GM06990 (cell line): ENCODE results near the gene OLFM1.

ENCODE experiments used
- DNase-seq: peaks from one replicate; pipeline ENCODE4 v3.0.0-alpha.2; 2011; ENCODE audit not compliant: insufficient read length; ENCODE audit errors: extremely low read depth
- H3K27me3 ChIP-seq: replicated peaks from 2 replicates; pipeline ENCODE4 v1.6.0; 2011; ENCODE audit warnings: low read length; ENCODE audit not compliant: control insufficient read depth, insufficient read depth
- H3K36me3 ChIP-seq: 2 replicates; pipeline ENCODE4 v1.5.1; 2011; ENCODE audit warnings: low read length; ENCODE audit not compliant: control insufficient read depth, insufficient read depth
- H3K4me3 ChIP-seq: replicated peaks from 2 replicates; pipeline ENCODE4 v1.5.1; 2011; ENCODE audit warnings: low read depth, mild to moderate bottlenecking, control low read depth, low read length
- TF ChIP-seq, protein P1 (sequence below): IDR thresholded peaks from 2 replicates; pipeline ENCODE4 v1.5.1; 2011; ENCODE audit warnings: low read length, control low read depth, mild to moderate bottlenecking, inconsistent platforms; ENCODE audit not compliant: insufficient read depth, poor library complexity, severe bottlenecking

The OLFM1 gene

DNA sequence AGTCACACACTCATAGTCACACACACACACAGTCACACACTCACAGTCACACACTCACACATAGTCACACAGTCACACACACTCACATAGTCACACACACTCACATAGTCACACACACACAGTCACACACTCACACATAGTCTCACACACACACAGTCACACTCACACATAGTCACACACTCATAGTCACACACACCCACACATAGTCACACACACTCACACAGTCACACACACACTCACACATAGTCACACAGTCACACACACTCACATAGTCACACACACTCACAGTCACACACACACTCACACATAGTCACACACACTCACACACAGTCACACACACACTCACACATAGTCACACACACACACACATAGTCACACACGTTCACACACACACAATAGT, 4.1 kb downstream of the OLFM1 start:
- Histone ChIP-seq H3K27me3 (no peaks in the 10 kb centered on the region; the same call in 1 of the 2 replicates), H3K4me3 (no peak overlapping the region), H3K36me3 (no peaks in the 10 kb centered on the region)
- TF ChIP-seq, protein P1, sequence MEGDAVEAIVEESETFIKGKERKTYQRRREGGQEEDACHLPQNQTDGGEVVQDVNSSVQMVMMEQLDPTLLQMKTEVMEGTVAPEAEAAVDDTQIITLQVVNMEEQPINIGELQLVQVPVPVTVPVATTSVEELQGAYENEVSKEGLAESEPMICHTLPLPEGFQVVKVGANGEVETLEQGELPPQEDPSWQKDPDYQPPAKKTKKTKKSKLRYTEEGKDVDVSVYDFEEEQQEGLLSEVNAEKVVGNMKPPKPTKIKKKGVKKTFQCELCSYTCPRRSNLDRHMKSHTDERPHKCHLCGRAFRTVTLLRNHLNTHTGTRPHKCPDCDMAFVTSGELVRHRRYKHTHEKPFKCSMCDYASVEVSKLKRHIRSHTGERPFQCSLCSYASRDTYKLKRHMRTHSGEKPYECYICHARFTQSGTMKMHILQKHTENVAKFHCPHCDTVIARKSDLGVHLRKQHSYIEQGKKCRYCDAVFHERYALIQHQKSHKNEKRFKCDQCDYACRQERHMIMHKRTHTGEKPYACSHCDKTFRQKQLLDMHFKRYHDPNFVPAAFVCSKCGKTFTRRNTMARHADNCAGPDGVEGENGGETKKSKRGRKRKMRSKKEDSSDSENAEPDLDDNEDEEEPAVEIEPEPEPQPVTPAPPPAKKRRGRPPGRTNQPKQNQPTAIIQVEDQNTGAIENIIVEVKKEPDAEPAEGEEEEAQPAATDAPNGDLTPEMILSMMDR = no peak
- DNase-seq = no peak

DNA sequence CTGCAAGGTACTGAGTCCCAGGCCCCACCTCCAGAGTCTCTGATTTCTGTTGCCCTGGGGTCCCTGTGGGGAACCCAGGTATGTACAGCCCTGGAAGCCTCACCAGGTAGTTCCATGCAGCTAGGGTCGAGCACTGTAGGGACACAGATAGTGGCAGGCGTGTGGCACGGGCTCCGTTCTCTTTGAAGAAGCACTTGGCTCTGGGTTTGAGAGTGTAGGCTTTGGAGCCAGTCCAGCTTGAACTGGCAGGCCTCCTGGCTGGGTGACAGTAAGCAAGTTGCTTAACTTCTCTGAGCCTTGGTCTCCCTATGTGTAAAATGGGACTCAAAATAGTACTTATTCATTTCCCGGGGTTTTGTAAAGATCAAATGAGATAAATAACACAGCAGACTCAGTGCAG, 5.6 kb downstream of the OLFM1 start:
- Histone ChIP-seq H3K27me3 (no peaks in the 10 kb centered on the region; the same call in 1 of the 2 replicates), H3K4me3 (no peak overlapping the region), H3K36me3 (no peaks in the 10 kb centered on the region)
- TF ChIP-seq, protein P1 = no peak
- DNase-seq = no peak

DNA sequence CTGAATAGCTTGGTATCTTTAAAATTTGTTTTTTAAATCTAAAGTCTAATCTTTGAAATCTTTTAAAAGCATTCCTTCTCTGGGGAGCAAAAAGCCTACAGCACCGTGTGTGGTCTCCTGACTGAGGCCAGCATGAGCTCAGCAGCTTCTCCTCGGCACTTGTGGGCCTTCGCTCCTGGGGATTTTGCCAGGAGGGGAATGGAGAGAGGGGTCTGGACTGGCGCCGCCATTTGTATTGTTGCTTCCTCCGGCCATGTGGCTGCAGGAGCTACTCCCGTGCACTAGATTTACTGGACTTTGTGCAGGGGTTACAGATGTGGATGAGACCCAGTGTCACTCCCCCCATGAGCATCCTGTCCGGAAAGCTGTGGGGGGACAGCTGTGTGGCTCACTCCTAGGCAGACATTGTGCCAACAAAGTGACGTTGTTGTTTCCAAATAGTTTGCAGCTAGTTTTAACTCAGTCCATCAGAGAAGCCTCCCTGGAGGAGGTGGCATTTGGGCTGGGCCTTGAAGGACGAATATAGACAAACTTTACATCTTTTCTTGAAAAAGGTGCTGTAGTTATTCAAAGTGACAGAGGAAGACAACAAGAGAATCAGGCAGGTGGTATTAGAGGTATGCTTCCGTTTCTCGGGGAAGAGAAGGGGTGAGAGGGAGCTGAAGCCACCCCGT, 6.6 kb downstream of the OLFM1 start:
- no peak for DNase-seq
- Histone ChIP-seq H3K27me3 (no peaks in the 10 kb centered on the region; the same call in 1 of the 2 replicates), H3K36me3 (no peaks in the 10 kb centered on the region), H3K4me3 (no peak overlapping the region)
- TF ChIP-seq, protein P1 = no peak

DNA sequence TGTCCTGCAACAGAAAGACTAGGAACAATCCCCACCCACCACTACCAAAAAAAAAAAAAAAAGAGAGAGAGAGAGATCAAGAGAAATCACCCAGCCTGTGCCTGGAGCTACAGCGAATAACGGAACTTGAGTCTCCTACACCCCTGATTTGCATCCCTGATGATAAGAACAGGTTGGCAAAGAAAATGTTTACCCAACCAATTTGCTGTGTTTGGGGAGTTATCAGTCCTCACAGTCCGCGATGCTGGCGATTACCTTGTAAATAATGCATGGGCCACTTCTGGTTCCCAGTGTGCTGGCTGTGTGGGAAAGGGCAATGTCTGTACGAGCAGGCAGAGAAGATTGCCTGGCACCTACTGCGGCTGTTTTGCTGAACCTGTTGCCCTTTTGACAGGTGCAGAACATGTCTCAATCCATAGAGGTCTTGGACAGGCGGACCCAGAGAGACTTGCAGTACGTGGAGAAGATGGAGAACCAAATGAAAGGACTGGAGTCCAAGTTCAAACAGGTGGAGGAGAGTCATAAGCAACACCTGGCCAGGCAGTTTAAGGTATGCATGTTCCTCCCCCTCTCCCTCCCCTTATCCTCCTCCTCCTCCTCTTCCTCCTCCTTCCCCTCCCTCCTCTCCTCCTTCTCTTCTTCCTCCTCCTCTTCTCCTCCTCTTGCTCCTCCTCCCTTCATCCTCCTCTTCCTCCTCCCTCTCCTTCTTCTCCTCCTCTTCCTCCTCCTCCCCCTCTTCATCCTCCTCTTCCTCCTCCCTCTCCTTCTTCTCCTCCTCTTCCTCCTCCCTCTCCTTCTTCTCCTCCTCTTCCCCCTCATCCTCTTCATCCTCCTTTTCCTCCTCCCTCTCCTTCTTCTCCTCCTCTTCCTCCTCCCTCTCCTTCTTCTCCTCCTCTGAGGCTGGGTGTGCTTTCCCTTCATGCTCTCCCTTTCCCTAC, 8.3 kb downstream of the OLFM1 start:
- no peak overlapping the region for H3K4me3 ChIP-seq
- DNase-seq = no peak
- H3K27me3 ChIP-seq = peaks cover 1% of the 10 kb centered on the region; the same call in 1 of the 2 replicates
- TF ChIP-seq, protein P1 = no peak
- H3K36me3 ChIP-seq = no peaks in the 10 kb centered on the region

DNA sequence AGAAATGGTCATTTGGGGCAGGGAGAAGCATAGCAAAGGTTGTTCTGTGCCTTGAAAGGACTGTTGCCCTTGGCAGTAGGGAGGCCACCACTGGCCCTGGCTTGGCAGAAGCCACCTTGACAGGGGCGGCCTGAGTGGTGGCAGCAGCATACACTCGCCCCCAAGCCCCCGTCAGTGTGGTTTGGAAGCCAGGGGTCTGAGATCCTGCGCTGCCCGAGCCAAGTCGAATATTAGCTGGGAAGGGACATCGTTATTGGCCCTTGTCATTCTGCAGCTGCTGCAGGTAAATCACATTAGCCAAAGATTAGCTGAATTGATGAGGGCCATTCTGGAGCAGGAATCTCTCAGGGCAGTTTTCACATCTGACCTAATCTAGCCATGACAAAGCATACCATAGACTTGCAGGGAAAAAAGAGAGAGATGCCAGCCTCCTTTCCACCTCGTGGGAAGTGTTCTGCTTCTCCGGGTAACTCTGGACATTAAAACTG, 9.0 kb downstream of the OLFM1 start:
- Histone ChIP-seq H3K36me3 (no peaks in the 10 kb centered on the region), H3K4me3 (no peak overlapping the region), H3K27me3 (peaks cover 1% of the 10 kb centered on the region; the same call in 1 of the 2 replicates)
- no peak for DNase-seq
- TF ChIP-seq, protein P1 = no peak
